Measurements from ENCODE around the gene PIEZO1.

- no peak for TF ChIP-seq JUN (IDR thresholded peaks at IDR 0.05; ENCODE audit: borderline replicate concordance, insufficient read depth, insufficient read length, low read depth)
- no peak for TF ChIP-seq MYC (IDR thresholded peaks at IDR 0.05; ENCODE audit: low read depth, low read length)
Observed at GRCh38 chr16:88673716-88674379, 111.2 kb downstream of the PIEZO1 start.
